ENCODE data around the gene RALA.

RALA gene

DNA sequence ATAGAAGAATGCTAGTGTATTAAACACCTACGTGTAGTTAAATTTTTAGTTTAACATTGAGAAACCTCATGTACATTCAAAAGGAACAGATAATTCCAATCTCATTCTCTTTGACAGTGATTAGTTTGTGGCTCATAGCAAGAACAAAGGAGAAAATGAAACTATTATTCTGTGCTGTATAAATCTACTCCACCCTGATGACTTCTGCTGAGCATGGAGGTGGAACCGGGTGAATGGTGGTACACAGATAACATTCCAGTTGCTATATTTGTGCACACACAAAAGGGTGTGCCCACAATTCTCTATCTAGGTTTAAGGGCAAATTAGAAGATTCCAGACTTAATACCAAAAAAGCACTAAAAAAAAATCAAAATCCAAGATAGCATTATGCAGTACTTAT lies 17.0 kb upstream of the RALA start:
- H3K36me3 Mint-ChIP-seq: no peaks in the 10 kb centered on the region
- H3K4me3 Mint-ChIP-seq: no peak overlapping the region
- no peak for ATAC-seq
- H3K27ac Mint-ChIP-seq: no peak overlapping the region
- no peak for DNase-seq (ENCODE audit: low spot score in 2 of 2)
- peaks cover 19% of the 10 kb centered on the region for H3K4me1 Mint-ChIP-seq
- no peaks in the 10 kb centered on the region for H3K9me3 Mint-ChIP-seq

DNA sequence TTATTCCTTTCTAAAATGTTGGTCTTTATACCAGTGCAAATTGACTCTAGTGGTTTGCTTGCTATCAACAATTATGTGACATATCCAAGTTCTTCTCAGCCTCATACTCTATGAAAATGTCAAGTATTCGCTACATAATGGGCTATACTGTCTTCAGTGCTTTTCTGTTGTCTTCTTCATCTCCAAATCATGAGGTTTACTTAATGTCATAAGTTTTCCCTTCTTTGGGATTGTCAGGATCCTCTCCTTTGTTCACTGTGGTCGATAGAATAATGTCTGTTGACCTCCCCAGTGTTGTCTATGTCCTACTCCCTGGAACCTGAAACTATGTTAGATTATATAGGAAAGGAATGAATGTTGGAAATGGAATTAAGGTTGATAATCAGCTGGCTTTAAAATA lies 16.4 kb upstream of the RALA start:
- Mint-ChIP-seq H3K9me3 (no peaks in the 10 kb centered on the region), H3K4me1 (peaks cover 19% of the 10 kb centered on the region), H3K4me3 (no peak overlapping the region), H3K27ac (no peak overlapping the region), H3K36me3 (no peaks in the 10 kb centered on the region)
- DNase-seq (ENCODE audit: low spot score in 2 of 2) (no peak), ATAC-seq (no peak)

DNA sequence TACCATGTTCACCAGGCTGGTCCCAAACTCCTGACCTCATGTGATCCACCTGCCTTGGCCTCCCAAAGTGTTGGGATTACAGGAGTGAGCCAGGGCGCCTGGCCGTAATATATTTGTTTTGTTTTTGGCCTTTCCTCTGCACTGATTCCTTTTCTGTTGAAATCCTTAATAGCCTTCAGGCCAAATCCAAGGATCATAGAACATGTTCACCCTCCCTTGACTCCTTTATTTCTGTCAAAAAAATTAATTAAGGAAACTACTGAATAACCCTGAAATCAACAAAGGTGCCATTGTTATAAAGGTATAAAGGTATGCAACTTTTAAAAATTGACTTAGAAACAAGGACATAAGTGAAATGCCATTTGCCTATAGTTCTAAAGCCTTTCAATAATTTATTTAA lies 15.5 kb upstream of the RALA start:
- ATAC-seq (no peak), DNase-seq (ENCODE audit: low spot score in 2 of 2) (no peak)
- peaks cover 19% of the 10 kb centered on the region for H3K4me1 Mint-ChIP-seq
- H3K9me3 Mint-ChIP-seq: no peaks in the 10 kb centered on the region
- H3K4me3 Mint-ChIP-seq: no peak overlapping the region
- no peak overlapping the region for H3K27ac Mint-ChIP-seq
- H3K36me3 Mint-ChIP-seq: no peaks in the 10 kb centered on the region

DNA sequence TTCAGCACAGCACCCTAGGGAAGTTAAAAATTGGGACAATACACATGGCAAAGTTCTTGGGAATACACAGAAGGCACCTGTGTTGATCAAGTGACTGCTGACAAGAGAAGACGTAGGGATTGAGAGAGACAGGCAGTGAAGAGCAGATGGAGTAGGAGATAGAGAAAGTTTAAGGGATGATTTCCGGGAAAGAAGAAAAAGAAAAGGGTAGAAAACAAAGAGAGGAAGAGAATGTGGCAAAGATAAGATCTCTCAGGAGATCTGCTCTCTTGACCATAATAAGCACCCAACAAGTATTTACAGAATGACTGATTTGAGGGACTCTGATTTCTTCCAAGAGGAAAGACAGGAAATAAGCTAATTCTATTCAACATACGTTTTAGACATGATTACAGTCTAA lies 15.1 kb upstream of the RALA start:
- Mint-ChIP-seq H3K9me3 (no peaks in the 10 kb centered on the region), H3K4me3 (no peak overlapping the region)
- DNase-seq (ENCODE audit: low spot score in 2 of 2): no peak

DNA sequence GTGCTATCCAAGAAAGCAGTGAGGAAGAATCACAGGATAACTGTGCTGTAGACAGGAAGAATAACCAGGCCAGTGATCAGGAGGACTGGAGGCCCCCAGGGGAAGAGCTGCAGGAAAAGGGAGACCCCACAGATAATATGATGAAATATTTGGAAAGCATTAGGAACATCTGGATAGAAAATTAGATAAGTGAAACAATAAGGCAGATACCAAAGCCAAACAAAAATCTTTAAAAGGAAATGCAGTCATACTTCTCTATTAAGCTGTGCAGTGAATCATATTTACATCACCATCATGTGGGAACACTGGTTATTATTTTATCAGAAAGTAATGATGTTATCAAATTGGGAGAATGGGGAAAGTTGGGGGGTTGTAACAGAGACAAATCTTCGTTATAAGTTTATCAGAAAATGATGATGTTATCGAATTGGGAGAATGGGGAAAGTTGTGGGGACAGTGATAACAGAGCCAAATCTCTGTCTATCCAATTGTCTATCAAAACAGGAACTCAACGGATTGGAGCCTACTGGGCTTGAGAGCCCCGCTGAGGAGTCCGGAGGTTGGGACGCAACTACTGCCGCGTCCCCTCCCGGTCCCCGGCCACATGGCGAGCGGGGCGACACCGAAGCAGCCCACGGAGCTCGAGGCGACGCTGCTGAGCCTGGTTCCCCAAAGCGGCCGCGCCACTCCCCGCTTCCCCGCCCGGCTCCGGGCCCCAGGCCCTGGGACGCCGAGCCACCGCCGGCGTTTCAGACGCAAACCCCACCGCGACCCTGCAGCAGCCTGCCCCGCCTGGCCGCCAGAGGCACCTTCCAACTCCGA lies 14.0 kb upstream of the RALA start:
- DNase-seq (ENCODE audit: low spot score in 2 of 2) (no peak), ATAC-seq (peak; percentile 44)
- H3K9me3 Mint-ChIP-seq: no peaks in the 10 kb centered on the region
- peak overlapping the region; percentile 2 for H3K4me3 Mint-ChIP-seq
- H3K27ac Mint-ChIP-seq: peak overlapping the region; percentile 38
- no peaks in the 10 kb centered on the region for H3K36me3 Mint-ChIP-seq
- H3K4me1 Mint-ChIP-seq: peaks cover 19% of the 10 kb centered on the region

More for the DNA sequence above, 15.1 kb upstream of the RALA start:
- no peaks in the 10 kb centered on the region for H3K36me3 Mint-ChIP-seq
- H3K4me1 Mint-ChIP-seq: peaks cover 19% of the 10 kb centered on the region
- H3K27ac Mint-ChIP-seq: no peak overlapping the region
- no peak for ATAC-seq

DNA sequence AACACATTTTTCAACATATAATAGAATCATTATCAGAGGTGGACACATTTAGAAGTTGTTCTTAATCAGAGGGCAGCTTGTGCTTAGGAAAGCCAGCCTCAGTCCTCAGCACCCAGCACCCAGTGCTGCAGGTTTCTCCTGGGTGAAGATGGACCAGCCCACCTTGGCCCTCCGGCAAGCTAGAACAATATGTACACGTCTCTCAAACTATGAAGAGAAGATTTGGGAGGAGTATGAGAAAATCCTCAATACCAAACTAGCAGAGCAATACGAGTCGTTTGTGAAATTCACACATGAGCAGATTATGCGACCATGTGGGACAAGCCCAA lies 13.5 kb upstream of the RALA start:
- peaks cover 19% of the 10 kb centered on the region for H3K4me1 Mint-ChIP-seq
- no peaks in the 10 kb centered on the region for H3K36me3 Mint-ChIP-seq
- ATAC-seq (no peak), DNase-seq (ENCODE audit: low spot score in 2 of 2) (no peak)
- H3K4me3 Mint-ChIP-seq: peak overlapping the region; percentile 2
- no peak overlapping the region for H3K27ac Mint-ChIP-seq
- H3K9me3 Mint-ChIP-seq: no peaks in the 10 kb centered on the region

DNA sequence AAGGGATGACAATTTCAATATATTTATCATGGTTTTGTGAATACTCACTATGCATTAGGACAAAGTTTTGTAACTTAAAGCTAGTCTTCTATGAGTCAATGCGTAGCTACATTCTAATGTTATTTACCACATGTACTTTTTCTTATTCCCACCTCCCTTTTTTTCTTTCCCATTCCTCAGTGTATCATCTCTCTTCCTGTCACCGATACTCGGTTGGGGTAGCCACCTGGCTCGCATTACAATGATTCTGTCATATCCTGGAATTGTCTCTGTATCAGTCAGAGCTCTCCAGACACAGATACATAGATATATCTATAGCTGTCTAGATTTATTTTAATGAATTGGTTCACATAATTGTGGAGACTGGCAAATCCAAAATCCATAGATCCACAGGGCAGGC lies 9.8 kb upstream of the RALA start:
- Mint-ChIP-seq H3K27ac (no peak overlapping the region), H3K4me3 (no peak overlapping the region), H3K9me3 (no peaks in the 10 kb centered on the region), H3K4me1 (peaks cover 13% of the 10 kb centered on the region), H3K36me3 (no peaks in the 10 kb centered on the region)
- DNase-seq (ENCODE audit: low spot score in 2 of 2): no peak
- ATAC-seq: no peak

DNA sequence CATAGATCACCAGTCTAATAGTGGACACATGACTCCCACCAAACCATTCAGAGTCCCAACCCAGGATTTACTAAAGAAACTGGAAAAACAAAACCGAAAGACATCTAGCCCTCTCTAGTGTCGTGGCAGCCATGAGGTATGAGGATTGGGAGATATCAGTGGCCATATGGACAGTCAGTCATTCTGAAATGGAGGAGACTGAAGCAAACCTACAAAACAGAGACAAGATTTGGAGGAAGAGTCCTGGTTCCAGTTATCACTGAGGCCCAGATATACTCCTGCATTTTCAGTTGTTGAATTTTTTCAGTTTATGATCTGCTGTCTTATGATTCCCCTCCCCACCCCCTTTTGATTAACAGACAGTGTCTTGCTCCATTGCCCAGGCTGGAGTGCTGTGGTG lies 9.1 kb upstream of the RALA start:
- DNase-seq (ENCODE audit: low spot score in 2 of 2) (no peak), ATAC-seq (no peak)
- Mint-ChIP-seq H3K36me3 (no peaks in the 10 kb centered on the region), H3K9me3 (no peaks in the 10 kb centered on the region), H3K27ac (no peak overlapping the region), H3K4me1 (peaks cover 8% of the 10 kb centered on the region), H3K4me3 (no peak overlapping the region)

DNA sequence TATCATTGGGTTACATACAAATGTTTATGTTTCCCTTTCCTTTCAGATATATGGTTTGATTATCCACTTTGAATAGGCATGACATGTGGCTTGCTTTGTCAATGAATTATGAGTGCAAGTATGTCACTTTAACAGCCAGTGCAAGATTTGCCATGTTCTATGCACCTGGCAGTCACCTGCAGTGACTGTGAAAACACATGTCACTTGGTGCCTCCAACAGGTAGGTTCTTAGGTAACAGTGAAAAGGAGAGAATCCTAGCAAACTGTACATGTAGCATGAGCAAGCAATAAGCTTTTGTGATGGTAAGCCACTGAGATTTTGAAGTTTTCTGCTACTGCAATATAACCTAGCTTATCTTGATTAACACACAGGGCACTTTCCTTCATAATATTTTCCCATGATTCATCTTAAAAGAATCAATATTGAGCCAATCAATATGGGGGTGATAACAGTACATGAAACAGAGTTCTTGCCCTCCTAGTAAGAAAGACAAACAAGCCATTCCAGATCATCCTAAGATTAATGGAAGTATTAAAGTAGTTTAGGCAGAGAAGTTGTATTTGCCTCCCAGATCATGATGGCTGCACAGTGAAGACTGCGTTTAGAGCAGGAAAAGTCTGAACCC lies 7.9 kb upstream of the RALA start:
- no peak for ATAC-seq
- Mint-ChIP-seq H3K4me1 (no peaks in the 10 kb centered on the region), H3K4me3 (no peak overlapping the region), H3K9me3 (no peaks in the 10 kb centered on the region), H3K27ac (no peak overlapping the region), H3K36me3 (no peaks in the 10 kb centered on the region)
- DNase-seq (ENCODE audit: low spot score in 2 of 2): no peak

DNA sequence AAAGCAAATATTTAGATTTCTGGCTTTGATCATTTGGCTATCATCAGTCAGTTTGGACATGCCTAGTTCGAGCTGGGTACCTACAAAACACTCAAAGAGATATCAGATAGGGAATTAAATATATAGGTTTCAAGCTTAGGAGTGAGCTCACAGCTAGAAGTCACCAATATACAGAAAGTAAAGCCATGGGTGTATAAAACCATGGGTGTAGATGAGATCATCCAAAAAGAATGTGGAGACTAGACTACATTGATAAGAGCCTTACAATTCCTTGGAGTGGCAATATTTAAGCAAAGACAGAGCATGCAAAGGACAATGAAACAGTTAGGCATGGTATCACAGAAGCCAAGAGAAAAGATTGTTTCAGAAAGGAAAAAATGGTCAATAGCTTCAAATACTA lies 7.2 kb upstream of the RALA start:
- Mint-ChIP-seq H3K9me3 (no peaks in the 10 kb centered on the region), H3K4me1 (no peaks in the 10 kb centered on the region), H3K36me3 (no peaks in the 10 kb centered on the region), H3K27ac (no peak overlapping the region), H3K4me3 (no peak overlapping the region)
- DNase-seq (ENCODE audit: low spot score in 2 of 2): no peak
- no peak for ATAC-seq

DNA sequence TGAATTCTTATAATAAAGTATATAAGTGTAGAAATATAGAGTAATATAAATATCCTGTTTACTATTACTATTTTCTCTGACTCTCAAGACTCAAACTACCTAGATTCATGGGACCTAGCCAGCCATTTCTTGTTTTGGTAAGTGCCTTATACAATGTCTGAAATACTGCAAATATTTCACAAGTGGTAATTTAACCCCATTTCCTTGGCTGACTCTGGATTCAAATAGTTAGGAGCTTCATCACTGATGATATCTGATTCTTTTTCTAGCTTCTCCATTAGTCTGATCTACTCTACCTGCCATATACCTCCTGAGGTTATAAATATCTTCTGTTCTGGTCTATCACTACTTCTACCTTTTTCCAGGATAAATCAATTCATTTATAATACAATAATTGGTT lies 6.4 kb upstream of the RALA start:
- Mint-ChIP-seq H3K27ac (no peak overlapping the region), H3K9me3 (no peaks in the 10 kb centered on the region), H3K4me1 (peaks cover 3% of the 10 kb centered on the region), H3K4me3 (no peak overlapping the region), H3K36me3 (no peaks in the 10 kb centered on the region)
- DNase-seq (ENCODE audit: low spot score in 2 of 2) (no peak), ATAC-seq (no peak)

DNA sequence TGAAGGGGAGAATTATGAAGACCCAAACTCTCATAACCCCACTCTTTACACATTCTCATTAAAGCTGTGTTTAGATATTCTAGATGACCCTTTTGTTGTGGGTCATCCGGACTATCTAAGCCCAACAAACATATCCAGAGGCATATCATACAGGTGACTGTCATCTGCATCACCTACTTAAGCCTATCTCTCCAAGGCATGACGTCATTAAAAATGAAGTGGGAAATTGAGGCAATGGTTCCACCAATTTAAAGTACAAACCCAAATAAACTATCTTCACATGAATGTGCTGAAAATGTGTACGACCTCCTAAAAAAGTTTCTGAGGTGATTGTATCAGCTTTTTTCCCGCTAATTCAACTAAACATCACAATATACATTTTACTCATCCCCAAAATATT lies 4.5 kb upstream of the RALA start:
- no peaks in the 10 kb centered on the region for H3K9me3 Mint-ChIP-seq
- no peak for DNase-seq (ENCODE audit: low spot score in 2 of 2)
- ATAC-seq: no peak
- H3K36me3 Mint-ChIP-seq: no peaks in the 10 kb centered on the region
- H3K4me1 Mint-ChIP-seq: peaks cover 10% of the 10 kb centered on the region
- no peak overlapping the region for H3K27ac Mint-ChIP-seq
- no peak overlapping the region for H3K4me3 Mint-ChIP-seq

DNA sequence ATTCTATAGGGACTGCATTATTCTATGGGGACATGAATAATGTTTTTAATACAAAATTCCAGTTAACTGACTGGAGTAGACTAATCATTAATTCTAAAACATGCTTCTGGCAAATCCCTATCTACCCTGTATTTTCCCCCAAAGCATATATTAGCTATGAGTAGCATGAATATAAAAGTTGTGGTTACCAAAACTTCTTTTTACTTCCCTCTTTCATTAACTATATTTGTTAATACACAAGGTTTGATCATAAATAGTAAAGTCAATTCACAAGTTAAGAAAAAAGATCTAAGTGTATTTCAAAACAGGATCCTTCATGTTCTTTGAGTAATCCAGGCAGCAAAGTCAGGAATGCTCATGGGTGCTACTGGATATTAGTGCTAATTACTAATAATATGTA lies 2.9 kb upstream of the RALA start:
- peaks cover 24% of the 10 kb centered on the region for H3K4me1 Mint-ChIP-seq
- ATAC-seq (no peak), DNase-seq (ENCODE audit: low spot score in 2 of 2) (no peak)
- no peak overlapping the region for H3K4me3 Mint-ChIP-seq
- H3K9me3 Mint-ChIP-seq: no peaks in the 10 kb centered on the region
- H3K27ac Mint-ChIP-seq: no peak overlapping the region
- H3K36me3 Mint-ChIP-seq: no peaks in the 10 kb centered on the region

DNA sequence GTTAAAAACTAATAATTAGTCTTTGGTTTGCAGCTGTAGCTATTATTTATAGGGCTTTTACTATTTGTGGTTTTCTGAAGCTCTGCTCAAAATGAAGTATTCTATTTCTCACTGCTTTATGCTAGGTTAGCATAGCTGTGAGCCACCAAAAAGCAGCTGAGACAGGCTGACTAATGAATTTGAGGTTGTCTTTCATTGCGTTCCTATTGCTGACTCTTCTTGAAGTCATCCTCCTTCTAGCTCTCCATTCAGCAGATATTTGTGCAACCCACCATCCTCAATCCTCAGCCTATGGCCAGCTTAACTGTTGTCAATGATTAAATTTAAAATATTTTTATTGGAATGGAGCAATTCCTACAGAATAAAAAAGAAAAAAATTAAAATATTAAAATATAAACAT lies 2.1 kb upstream of the RALA start:
- Mint-ChIP-seq H3K4me1 (peaks cover 24% of the 10 kb centered on the region), H3K9me3 (no peaks in the 10 kb centered on the region), H3K36me3 (no peaks in the 10 kb centered on the region), H3K27ac (no peak overlapping the region), H3K4me3 (no peak overlapping the region)
- ATAC-seq (no peak), DNase-seq (ENCODE audit: low spot score in 2 of 2) (no peak)

DNA sequence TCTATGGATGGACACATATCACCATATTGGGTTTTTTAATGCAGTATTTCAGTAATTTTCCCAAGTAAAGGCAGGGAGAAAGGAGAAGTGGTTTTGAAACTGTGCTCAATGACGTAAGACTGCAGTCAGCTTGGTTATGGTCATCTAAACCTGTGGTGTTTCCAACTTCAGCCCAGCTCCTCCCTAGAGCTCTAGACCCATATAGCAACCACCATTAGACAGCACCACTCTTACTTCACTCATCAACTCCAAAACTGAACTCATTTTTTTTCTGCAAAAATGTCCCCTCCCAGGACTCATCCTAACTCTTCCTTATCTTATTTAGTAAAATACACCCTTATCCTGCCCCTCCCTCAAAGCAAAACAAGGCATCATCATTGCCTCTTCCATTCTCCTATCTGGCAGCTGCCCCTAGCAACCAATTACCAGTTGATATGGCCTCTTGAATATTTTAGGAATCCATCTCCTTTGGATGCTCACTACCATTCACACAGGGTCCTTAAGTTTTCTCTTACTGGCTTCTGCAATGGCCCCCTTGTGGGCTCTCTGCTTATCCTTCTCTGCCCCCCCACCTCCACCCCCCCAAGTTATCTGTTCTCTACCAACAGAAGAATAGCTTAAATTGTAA lies 1.5 kb upstream of the RALA start:
- no peaks in the 10 kb centered on the region for H3K9me3 Mint-ChIP-seq
- peaks cover 24% of the 10 kb centered on the region for H3K4me1 Mint-ChIP-seq
- H3K4me3 Mint-ChIP-seq: peak overlapping the region; percentile 94
- no peaks in the 10 kb centered on the region for H3K36me3 Mint-ChIP-seq
- no peak overlapping the region for H3K27ac Mint-ChIP-seq
- ATAC-seq (no peak), DNase-seq (ENCODE audit: low spot score in 2 of 2) (no peak)

DNA sequence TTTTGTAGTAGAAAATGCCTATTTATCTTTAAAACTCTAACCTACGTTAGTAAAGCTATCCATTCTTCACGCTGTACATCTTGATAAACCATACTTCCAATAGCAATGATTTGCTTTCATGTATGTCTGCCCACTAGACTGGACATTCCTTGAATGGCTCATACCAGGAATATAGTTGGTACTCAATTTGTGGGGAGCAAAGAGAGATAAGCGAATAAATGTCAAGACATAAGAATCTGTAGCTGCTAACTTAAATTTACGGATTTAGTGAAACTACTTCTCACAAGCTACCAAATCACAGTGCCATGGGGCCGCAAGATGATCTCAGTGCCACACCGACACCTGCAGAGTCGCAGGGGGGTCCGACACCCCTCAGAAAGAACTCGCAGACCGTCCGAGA lies 763 bp upstream of the RALA start:
- H3K4me1 Mint-ChIP-seq: peaks cover 25% of the 10 kb centered on the region
- H3K4me3 Mint-ChIP-seq: peak overlapping the region; percentile 94
- no peak for ATAC-seq
- H3K27ac Mint-ChIP-seq: peak overlapping the region; percentile 95
- no peak for DNase-seq (ENCODE audit: low spot score in 2 of 2)
- H3K36me3 Mint-ChIP-seq: no peaks in the 10 kb centered on the region
- no peaks in the 10 kb centered on the region for H3K9me3 Mint-ChIP-seq

Data from stimulated activated effector memory CD8-positive, alpha-beta T cell treated with anti-CD3 and anti-CD28 coated beads, Interleukin-12 subunit alpha, Interleukin-12 subunit beta, amount 100 ng/mL, for 72 hours (primary cell).